Vagina (tissue), 2 donors: ENCODE measurements around the gene ZNF24. TPM values are rescaled to one million over a fixed set of nuclear protein-coding genes. Genes with fewer than 3 reads are reported as not detected.
A peak's percentile ranks its signal among the peaks of the same experiment; 100 is the strongest.

Source experiments
- DNase-seq, 2 donors: peaks; one replicate each; pipeline ENCODE4 v3.0.0-alpha.2; 2017; ENCODE audit errors: extremely low spot score in 2 of 2
- H3K27ac ChIP-seq: fragments of 200-600 bp; sonication (generic); one replicate; pipeline ENCODE4 v1.5.1; 2019
- H3K27me3 ChIP-seq: fragments of 200-600 bp; sonication (generic); one replicate; pipeline ENCODE4 v1.5.1; 2019
- H3K36me3 ChIP-seq, 2 donors: fragments of 200-600 bp; sonication (generic); one replicate each; pipeline ENCODE4 v1.5.1; 2017 to 2019
- H3K4me1 ChIP-seq: fragments of 200-600 bp; sonication (generic); one replicate; pipeline ENCODE4 v1.5.1; 2019
- H3K4me3 ChIP-seq, 2 donors: fragments of 200-600 bp; sonication (generic); 1 replicate in 1 of 2; 2 replicates in 1 of 2; pipeline ENCODE4 v1.5.1; 2016 to 2019
- H3K9me3 ChIP-seq: fragments of 200-600 bp; sonication (generic); one replicate; pipeline ENCODE4 v1.5.1; 2019
- POLR2A ChIP-seq, 2 donors: fragments of 450-650 bp; IDR thresholded peaks; one replicate each; pipeline ENCODE4 v1.6.1; 2017; ENCODE audit warnings: antibody characterized with exemption in 2 of 2, mild to moderate bottlenecking in 2 of 2, moderate library complexity in 2 of 2
- POLR2AphosphoS5 ChIP-seq, 2 donors: sonication (generic); formaldehyde crosslinking; IDR thresholded peaks; one replicate each; pipeline ENCODE4 v1.9.0; 2017; ENCODE audit warnings: antibody characterized with exemption in 2 of 2, mild to moderate bottlenecking in 2 of 2, low read depth in 1 of 2; ENCODE audit not compliant: insufficient read depth in 1 of 2
- intact Hi-C: fragments of 100-400 bp; cut with DNase I; formaldehyde crosslinking; loops from one replicate; pipeline ENCODE4 v1.15.1; 2023
- total RNA-seq: library from RNA; depleted of rRNA; stranded (reverse); fragments of >200 nt; gene quantifications from one replicate; pipeline ENCODE4 v1.2.3, GENCODE V29; 2016
- TF ChIP-seq, protein P1 (sequence below), 3 experiments: fragments of 450-650 bp in 2 of 3; fragments of 200-600 bp in 1 of 3; sonication (generic) in 1 of 3; IDR thresholded peaks; one replicate each; pipeline ENCODE4 v1.5.1; 2017 to 2019; ENCODE audit warnings: antibody characterized with exemption in 3 of 3, mild to moderate bottlenecking in 2 of 3, moderate library complexity in 2 of 3

The ZNF24 gene
- total RNA-seq, 1 donor from 2014 or later: 24.8 TPM

GRCh38 chr18:35355140-35355618, 11.0 kb upstream of the ZNF24 start:
- Histone ChIP-seq H3K36me3 (no peaks in the 10 kb centered on the region), H3K9me3 (peaks cover 7% of the 10 kb centered on the region), H3K27ac (peak overlapping the region; percentile 12), H3K4me3 (peak overlapping the region in 1 of 2 donors; percentile 23), H3K27me3 (no peaks in the 10 kb centered on the region), H3K4me1 (no peaks in the 10 kb centered on the region)
- no peak for DNase-seq
- no peak for TF ChIP-seq POLR2AphosphoS5 (IDR thresholded peaks at IDR 0.05; ENCODE audit: insufficient read depth in 1 of 2, low read depth in 1 of 2)
- TF ChIP-seq POLR2A (IDR thresholded peaks at IDR 0.05): no peak
- TF ChIP-seq, protein P1, sequence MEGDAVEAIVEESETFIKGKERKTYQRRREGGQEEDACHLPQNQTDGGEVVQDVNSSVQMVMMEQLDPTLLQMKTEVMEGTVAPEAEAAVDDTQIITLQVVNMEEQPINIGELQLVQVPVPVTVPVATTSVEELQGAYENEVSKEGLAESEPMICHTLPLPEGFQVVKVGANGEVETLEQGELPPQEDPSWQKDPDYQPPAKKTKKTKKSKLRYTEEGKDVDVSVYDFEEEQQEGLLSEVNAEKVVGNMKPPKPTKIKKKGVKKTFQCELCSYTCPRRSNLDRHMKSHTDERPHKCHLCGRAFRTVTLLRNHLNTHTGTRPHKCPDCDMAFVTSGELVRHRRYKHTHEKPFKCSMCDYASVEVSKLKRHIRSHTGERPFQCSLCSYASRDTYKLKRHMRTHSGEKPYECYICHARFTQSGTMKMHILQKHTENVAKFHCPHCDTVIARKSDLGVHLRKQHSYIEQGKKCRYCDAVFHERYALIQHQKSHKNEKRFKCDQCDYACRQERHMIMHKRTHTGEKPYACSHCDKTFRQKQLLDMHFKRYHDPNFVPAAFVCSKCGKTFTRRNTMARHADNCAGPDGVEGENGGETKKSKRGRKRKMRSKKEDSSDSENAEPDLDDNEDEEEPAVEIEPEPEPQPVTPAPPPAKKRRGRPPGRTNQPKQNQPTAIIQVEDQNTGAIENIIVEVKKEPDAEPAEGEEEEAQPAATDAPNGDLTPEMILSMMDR (IDR thresholded peaks at IDR 0.05): peak; percentile 5 to 52 (median 37)
- intact Hi-C loops: no loop called here

DNA sequence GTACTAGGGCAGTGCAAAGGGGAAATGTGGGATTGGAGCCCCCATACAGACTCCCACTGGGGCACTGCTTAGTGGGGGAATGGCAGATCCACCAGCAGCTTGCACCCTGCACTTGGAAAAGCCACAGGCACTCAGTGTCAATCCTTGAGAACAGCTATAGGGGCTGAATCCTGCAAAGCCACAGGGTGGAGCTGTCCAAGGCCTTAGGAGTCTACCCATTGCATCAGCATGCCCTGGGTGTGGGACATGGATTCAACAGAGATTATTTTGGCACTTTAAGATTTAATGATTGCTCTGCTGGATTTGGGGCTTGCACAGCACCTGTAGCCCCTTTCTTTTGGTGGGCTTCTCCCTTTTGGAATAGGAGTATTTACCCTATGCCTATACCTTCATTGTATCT, 8.6 kb upstream of the ZNF24 start:
- TF ChIP-seq POLR2A (IDR thresholded peaks at IDR 0.05): no peak
- TF ChIP-seq, protein P1 (IDR thresholded peaks at IDR 0.05): no peak
- no peak for TF ChIP-seq POLR2AphosphoS5 (IDR thresholded peaks at IDR 0.05; ENCODE audit: insufficient read depth in 1 of 2, low read depth in 1 of 2)
- no peak for DNase-seq
- Histone ChIP-seq H3K27me3 (no peaks in the 10 kb centered on the region), H3K27ac (no peak overlapping the region), H3K9me3 (peaks cover 7% of the 10 kb centered on the region), H3K4me1 (no peaks in the 10 kb centered on the region), H3K36me3 (no peaks in the 10 kb centered on the region), H3K4me3 (no peak overlapping the region)
- intact Hi-C loops: no loop called here

GRCh38 chr18:35352283-35352682, 8.1 kb upstream of the ZNF24 start:
- Histone ChIP-seq H3K27ac (no peak overlapping the region), H3K36me3 (no peaks in the 10 kb centered on the region), H3K4me1 (no peaks in the 10 kb centered on the region), H3K4me3 (no peak overlapping the region), H3K9me3 (peaks cover 7% of the 10 kb centered on the region), H3K27me3 (no peaks in the 10 kb centered on the region)
- no peak for TF ChIP-seq POLR2A (IDR thresholded peaks at IDR 0.05)
- TF ChIP-seq POLR2AphosphoS5 (IDR thresholded peaks at IDR 0.05; ENCODE audit: insufficient read depth in 1 of 2, low read depth in 1 of 2): no peak
- TF ChIP-seq, protein P1 (IDR thresholded peaks at IDR 0.05): no peak
- intact Hi-C loops: no loop called here
- no peak for DNase-seq

DNA sequence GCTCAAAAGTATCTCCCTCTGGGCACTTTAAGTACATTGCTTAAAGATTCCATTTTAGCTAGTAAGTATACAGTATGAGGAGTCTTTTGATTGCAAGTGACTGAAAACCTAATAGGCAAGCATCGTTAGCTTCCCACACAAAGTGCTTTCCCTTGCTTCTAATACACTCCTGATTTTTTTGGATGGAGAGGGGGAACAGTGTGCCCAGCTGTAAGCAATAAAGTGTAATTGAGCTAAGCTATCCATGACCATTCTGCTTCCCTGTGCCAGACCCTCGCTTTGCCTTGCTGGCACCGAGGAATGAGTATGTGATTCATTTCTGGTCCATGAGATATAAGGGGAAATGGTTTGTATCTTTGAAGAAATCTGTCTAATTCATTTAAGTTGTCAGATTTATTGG, 3.8 kb upstream of the ZNF24 start:
- H3K4me1 ChIP-seq: peaks cover 19% of the 10 kb centered on the region
- no peak overlapping the region for H3K4me3 ChIP-seq
- H3K27me3 ChIP-seq: no peaks in the 10 kb centered on the region
- TF ChIP-seq POLR2A (IDR thresholded peaks at IDR 0.05): no peak
- TF ChIP-seq POLR2AphosphoS5 (IDR thresholded peaks at IDR 0.05; ENCODE audit: insufficient read depth in 1 of 2, low read depth in 1 of 2): no peak
- TF ChIP-seq, protein P1 (IDR thresholded peaks at IDR 0.05): no peak
- DNase-seq: no peak
- H3K9me3 ChIP-seq: peaks cover 7% of the 10 kb centered on the region
- intact Hi-C loops: loop anchor here (5.0 kb wide), 1 partner anchor 61 kb away; no protein-coding TSS in a partner anchor
- H3K27ac ChIP-seq: no peak overlapping the region
- no peaks in the 10 kb centered on the region for H3K36me3 ChIP-seq

GRCh38 chr18:35345950-35346349, 1.7 kb upstream of the ZNF24 start:
- TF ChIP-seq POLR2AphosphoS5 (IDR thresholded peaks at IDR 0.05; ENCODE audit: insufficient read depth in 1 of 2, low read depth in 1 of 2) (no peak), POLR2A (IDR thresholded peaks at IDR 0.05) (no peak)
- TF ChIP-seq, protein P1 (IDR thresholded peaks at IDR 0.05): no peak
- intact Hi-C loops: loop anchor here (5.0 kb wide), 1 partner anchor 59 kb away; no protein-coding TSS in a partner anchor
- no peaks in the 10 kb centered on the region for H3K9me3 ChIP-seq
- peaks cover 36% of the 10 kb centered on the region for H3K4me1 ChIP-seq
- H3K4me3 ChIP-seq: peak overlapping the region in 1 of 2 donors; percentile 97
- H3K36me3 ChIP-seq: no peaks in the 10 kb centered on the region
- no peaks in the 10 kb centered on the region for H3K27me3 ChIP-seq
- peak overlapping the region; percentile 100 for H3K27ac ChIP-seq
- no peak for DNase-seq
